Peyer's patch (tissue), 4 donors: ENCODE data around the gene EHD4.

Source experiments
- POLR2A ChIP-seq, 2 donors: fragments of 450-650 bp; IDR thresholded peaks; one replicate each; pipeline ENCODE4 v1.5.1; 2017; ENCODE audit warnings: antibody characterized with exemption in 2 of 2, mild to moderate bottlenecking in 2 of 2, moderate library complexity in 2 of 2
- TF ChIP-seq, protein P1 (sequence below), 6 experiments: fragments of 450-650 bp in 4 of 6; fragments of 200-600 bp in 2 of 6; sonication (generic) in 1 of 6; IDR thresholded peaks; one replicate each; pipeline ENCODE4 v1.5.1; 2017 to 2019; ENCODE audit warnings: antibody characterized with exemption in 6 of 6, mild to moderate bottlenecking in 3 of 6, moderate library complexity in 1 of 6

GRCh38 chr15:41999290-42000285, 27.2 kb upstream of the EHD4 start:
- TF ChIP-seq, protein P1, sequence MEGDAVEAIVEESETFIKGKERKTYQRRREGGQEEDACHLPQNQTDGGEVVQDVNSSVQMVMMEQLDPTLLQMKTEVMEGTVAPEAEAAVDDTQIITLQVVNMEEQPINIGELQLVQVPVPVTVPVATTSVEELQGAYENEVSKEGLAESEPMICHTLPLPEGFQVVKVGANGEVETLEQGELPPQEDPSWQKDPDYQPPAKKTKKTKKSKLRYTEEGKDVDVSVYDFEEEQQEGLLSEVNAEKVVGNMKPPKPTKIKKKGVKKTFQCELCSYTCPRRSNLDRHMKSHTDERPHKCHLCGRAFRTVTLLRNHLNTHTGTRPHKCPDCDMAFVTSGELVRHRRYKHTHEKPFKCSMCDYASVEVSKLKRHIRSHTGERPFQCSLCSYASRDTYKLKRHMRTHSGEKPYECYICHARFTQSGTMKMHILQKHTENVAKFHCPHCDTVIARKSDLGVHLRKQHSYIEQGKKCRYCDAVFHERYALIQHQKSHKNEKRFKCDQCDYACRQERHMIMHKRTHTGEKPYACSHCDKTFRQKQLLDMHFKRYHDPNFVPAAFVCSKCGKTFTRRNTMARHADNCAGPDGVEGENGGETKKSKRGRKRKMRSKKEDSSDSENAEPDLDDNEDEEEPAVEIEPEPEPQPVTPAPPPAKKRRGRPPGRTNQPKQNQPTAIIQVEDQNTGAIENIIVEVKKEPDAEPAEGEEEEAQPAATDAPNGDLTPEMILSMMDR (IDR thresholded peaks at IDR 0.05): no peak
- TF ChIP-seq POLR2A (IDR thresholded peaks at IDR 0.05): no peak
